ENCODE measurements around the gene CRB2. TPM values are rescaled to one million over a fixed set of nuclear protein-coding genes. Genes with fewer than 3 reads are reported as not detected.

CRB2 gene
- total RNA-seq, 1 donor from 2014 or later: not detected

- peaks cover 9% of the 10 kb centered on the region for H3K4me1 ChIP-seq
- intact Hi-C loops (cut with micrococcal nuclease): no loop called here
- DNase-seq: no peak
- no peaks in the 10 kb centered on the region for H3K36me3 ChIP-seq
- H3K4me3 ChIP-seq: no peak overlapping the region
- no peak overlapping the region for H3K27ac ChIP-seq (replicated peaks)
- H3K27me3 ChIP-seq (ENCODE audit: low read depth): no peaks in the 10 kb centered on the region
- no peak for TF ChIP-seq CTCF (IDR thresholded peaks at IDR 0.05; ENCODE audit: borderline replicate concordance)
- no peaks in the 10 kb centered on the region for H3K9me3 ChIP-seq (replicated peaks)
These were observed 51.3 kb downstream of the CRB2 start for GRCh38 chr9:123407217-123407851.

GRCh38 chr9:123408313-123409262 lies 52.6 kb downstream of the CRB2 start:
- peaks cover 8% of the 10 kb centered on the region for H3K4me1 ChIP-seq
- TF ChIP-seq CTCF (IDR thresholded peaks at IDR 0.05; ENCODE audit: borderline replicate concordance): no peak
- no peaks in the 10 kb centered on the region for H3K27me3 ChIP-seq (ENCODE audit: low read depth)
- no peak overlapping the region for H3K4me3 ChIP-seq
- H3K27ac ChIP-seq (replicated peaks): no peak overlapping the region
- intact Hi-C loops (cut with micrococcal nuclease): no loop called here
- no peak for DNase-seq
- H3K36me3 ChIP-seq: no peaks in the 10 kb centered on the region
- H3K9me3 ChIP-seq (replicated peaks): no peaks in the 10 kb centered on the region

- intact Hi-C loops (cut with micrococcal nuclease): no loop called here
- no peak for DNase-seq
- H3K27ac ChIP-seq (replicated peaks): no peak overlapping the region
- no peak overlapping the region for H3K4me3 ChIP-seq
- H3K4me1 ChIP-seq: peaks cover 8% of the 10 kb centered on the region
- H3K9me3 ChIP-seq (replicated peaks): no peaks in the 10 kb centered on the region
- no peaks in the 10 kb centered on the region for H3K27me3 ChIP-seq (ENCODE audit: low read depth)
- no peaks in the 10 kb centered on the region for H3K36me3 ChIP-seq
- TF ChIP-seq CTCF (IDR thresholded peaks at IDR 0.05; ENCODE audit: borderline replicate concordance): no peak
These were observed 54.4 kb downstream of the CRB2 start for GRCh38 chr9:123410281-123410910.

- H3K4me3 ChIP-seq: no peak overlapping the region
- no peak for DNase-seq
- no peak for TF ChIP-seq CTCF (IDR thresholded peaks at IDR 0.05; ENCODE audit: borderline replicate concordance)
- no peak overlapping the region for H3K27ac ChIP-seq (replicated peaks)
- H3K9me3 ChIP-seq (replicated peaks): no peaks in the 10 kb centered on the region
- no peaks in the 10 kb centered on the region for H3K36me3 ChIP-seq
- intact Hi-C loops (cut with micrococcal nuclease): no loop called here
- peaks cover 8% of the 10 kb centered on the region for H3K4me1 ChIP-seq
- no peaks in the 10 kb centered on the region for H3K27me3 ChIP-seq (ENCODE audit: low read depth)
These were observed 55.2 kb downstream of the CRB2 start for GRCh38 chr9:123411191-123411590.

- no peak for TF ChIP-seq CTCF (IDR thresholded peaks at IDR 0.05; ENCODE audit: borderline replicate concordance)
- Histone ChIP-seq H3K9me3 (replicated peaks) (no peaks in the 10 kb centered on the region), H3K4me1 (peaks cover 8% of the 10 kb centered on the region), H3K27ac (replicated peaks) (no peak overlapping the region), H3K4me3 (no peak overlapping the region), H3K36me3 (no peaks in the 10 kb centered on the region), H3K27me3 (ENCODE audit: low read depth) (no peaks in the 10 kb centered on the region)
- intact Hi-C loops (cut with micrococcal nuclease): no loop called here
- DNase-seq: no peak
These were observed 55.6 kb downstream of the CRB2 start for GRCh38 chr9:123411636-123412035.

Measured in left ventricle myocardium inferior (tissue), 1 donor.